Upper lobe of left lung (tissue), 4 donors: ENCODE data around the gene FRK.

ENCODE experiments used
- EP300 ChIP-seq, 4 donors: sonication (generic); formaldehyde crosslinking; IDR thresholded peaks; one replicate each; pipeline ENCODE4 v1.5.1; 2017; ENCODE audit warnings: antibody characterized with exemption in 4 of 4, control low read depth in 2 of 4
- POLR2A ChIP-seq, 4 donors: fragments of 450-650 bp; IDR thresholded peaks; one replicate each; pipeline ENCODE4 v1.5.1; 2016 to 2017; ENCODE audit warnings: antibody characterized with exemption in 4 of 4, mild to moderate bottlenecking in 2 of 4
- POLR2AphosphoS5 ChIP-seq, 2 donors: sonication (generic); formaldehyde crosslinking; IDR thresholded peaks; one replicate each; pipeline ENCODE4 v1.5.1; 2017; ENCODE audit warnings: antibody characterized with exemption in 2 of 2
- TF ChIP-seq, protein P1 (sequence below), 6 experiments: fragments of 450-650 bp in 4 of 6; fragments of 200-600 bp in 2 of 6; sonication (generic) in 2 of 6; IDR thresholded peaks; one replicate each; pipeline ENCODE4 v1.5.1; 2016 to 2019; ENCODE audit warnings: antibody characterized with exemption in 6 of 6

DNA sequence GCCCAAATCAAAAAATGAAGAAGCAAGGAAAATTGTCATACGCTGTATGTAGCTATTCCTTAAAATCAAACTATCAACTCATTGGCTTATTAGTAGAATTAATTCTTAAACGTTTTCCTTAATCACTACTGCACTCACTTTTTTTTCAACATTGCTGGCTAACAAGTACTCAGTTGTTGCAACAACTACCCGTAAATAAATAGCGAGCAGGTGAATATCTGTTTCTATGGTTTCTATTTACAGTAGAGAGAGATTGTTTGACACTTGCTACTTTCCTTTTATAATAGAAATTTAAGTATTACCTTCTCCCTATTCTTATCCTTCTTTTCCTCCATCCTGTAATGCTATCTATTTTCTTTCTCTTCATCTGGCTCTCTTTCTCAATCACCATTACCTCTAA lies 25.1 kb downstream of the FRK start:
- TF ChIP-seq, protein P1, sequence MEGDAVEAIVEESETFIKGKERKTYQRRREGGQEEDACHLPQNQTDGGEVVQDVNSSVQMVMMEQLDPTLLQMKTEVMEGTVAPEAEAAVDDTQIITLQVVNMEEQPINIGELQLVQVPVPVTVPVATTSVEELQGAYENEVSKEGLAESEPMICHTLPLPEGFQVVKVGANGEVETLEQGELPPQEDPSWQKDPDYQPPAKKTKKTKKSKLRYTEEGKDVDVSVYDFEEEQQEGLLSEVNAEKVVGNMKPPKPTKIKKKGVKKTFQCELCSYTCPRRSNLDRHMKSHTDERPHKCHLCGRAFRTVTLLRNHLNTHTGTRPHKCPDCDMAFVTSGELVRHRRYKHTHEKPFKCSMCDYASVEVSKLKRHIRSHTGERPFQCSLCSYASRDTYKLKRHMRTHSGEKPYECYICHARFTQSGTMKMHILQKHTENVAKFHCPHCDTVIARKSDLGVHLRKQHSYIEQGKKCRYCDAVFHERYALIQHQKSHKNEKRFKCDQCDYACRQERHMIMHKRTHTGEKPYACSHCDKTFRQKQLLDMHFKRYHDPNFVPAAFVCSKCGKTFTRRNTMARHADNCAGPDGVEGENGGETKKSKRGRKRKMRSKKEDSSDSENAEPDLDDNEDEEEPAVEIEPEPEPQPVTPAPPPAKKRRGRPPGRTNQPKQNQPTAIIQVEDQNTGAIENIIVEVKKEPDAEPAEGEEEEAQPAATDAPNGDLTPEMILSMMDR (IDR thresholded peaks at IDR 0.05), result no peak
- TF ChIP-seq POLR2A (IDR thresholded peaks at IDR 0.05), result no peak
- TF ChIP-seq EP300 (IDR thresholded peaks at IDR 0.05), result no peak
- no peak for TF ChIP-seq POLR2AphosphoS5 (IDR thresholded peaks at IDR 0.05)
